ENCODE results near the gene EWSR1.

Gene EWSR1

GRCh38 chr22:29255064-29255621 is 12.9 kb upstream of the EWSR1 start:
- no peaks in the 10 kb centered on the region for H3K27me3 ChIP-seq (ENCODE audit: insufficient read depth, low read length)
- H3K4me1 ChIP-seq (ENCODE audit: insufficient read depth, low read length), result no peaks in the 10 kb centered on the region
- no peaks in the 10 kb centered on the region for H3K9me3 ChIP-seq (ENCODE audit: low read length)
- no peak overlapping the region for H2AFZ ChIP-seq (ENCODE audit: low read depth, low read length)
- peaks cover 3% of the 10 kb centered on the region for H3K36me3 ChIP-seq (ENCODE audit: insufficient read depth, low read length)
- H3K4me3 ChIP-seq (ENCODE audit: low read length), result no peak overlapping the region

DNA sequence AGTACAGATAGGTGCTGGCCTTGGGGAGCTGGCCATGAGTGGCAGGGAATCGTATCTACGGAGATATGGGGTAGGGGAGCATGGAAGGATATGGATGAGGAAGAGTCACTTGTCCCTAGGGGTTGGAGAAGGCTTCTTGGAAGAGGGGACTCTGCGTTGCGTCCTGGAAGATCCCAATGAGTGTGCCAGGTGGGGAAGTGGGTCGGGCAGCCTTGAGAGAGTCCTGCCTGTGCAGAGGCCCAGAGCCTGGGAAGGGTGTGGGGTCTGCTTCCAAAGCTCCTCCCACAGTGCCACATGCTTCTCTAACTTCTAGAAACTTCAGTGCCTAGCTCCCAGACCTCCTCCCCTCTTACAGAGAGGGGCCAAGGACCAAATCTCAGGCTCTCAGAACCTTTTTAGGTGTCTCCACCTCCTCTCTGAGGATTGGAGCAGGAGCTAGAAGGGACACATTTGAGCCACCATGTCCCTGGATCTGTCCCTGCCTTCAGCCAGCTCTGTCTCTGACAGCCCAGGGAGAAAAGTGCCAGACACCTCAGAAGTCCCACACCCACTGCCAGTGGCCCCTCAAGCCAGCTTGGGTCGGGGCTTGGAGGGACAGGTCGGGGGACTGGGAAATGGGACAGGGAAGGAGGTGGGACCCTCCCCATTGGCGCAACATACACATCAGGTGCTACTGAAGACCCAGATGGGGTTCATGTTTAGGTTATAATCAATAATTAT is 11.3 kb upstream of the EWSR1 start:
- Histone ChIP-seq H3K36me3 (ENCODE audit: insufficient read depth, low read length) (peaks cover 12% of the 10 kb centered on the region), H2AFZ (ENCODE audit: low read depth, low read length) (no peak overlapping the region), H3K9me3 (ENCODE audit: low read length) (no peaks in the 10 kb centered on the region), H3K4me3 (ENCODE audit: low read length) (no peak overlapping the region), H3K4me1 (ENCODE audit: insufficient read depth, low read length) (no peaks in the 10 kb centered on the region), H3K27me3 (ENCODE audit: insufficient read depth, low read length) (no peaks in the 10 kb centered on the region)

DNA sequence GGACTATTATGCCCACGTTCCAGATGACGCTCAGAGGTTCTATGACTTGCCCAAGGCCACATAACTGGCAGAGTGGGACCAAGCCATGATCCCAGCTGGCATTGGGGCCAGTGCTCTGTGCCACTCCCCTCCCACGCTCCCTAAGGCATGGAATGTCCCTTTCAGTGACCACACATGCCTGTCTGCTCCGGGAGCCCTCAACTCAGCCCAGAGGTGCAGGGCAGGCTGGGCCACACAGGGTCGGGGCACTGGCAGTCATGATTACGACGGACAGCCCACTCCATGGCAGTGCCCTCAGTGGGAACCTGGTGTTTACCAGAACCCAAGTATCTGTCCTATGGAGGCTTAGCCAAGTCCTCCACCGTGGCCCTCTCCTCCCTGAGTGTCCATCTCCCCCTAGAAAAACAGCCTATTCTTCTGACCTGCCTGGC is 10.3 kb upstream of the EWSR1 start:
- Histone ChIP-seq H3K4me3 (ENCODE audit: low read length) (no peak overlapping the region), H2AFZ (ENCODE audit: low read depth, low read length) (no peak overlapping the region), H3K4me1 (ENCODE audit: insufficient read depth, low read length) (no peaks in the 10 kb centered on the region), H3K9me3 (ENCODE audit: low read length) (no peaks in the 10 kb centered on the region), H3K36me3 (ENCODE audit: insufficient read depth, low read length) (peaks cover 12% of the 10 kb centered on the region), H3K27me3 (ENCODE audit: insufficient read depth, low read length) (no peaks in the 10 kb centered on the region)

DNA sequence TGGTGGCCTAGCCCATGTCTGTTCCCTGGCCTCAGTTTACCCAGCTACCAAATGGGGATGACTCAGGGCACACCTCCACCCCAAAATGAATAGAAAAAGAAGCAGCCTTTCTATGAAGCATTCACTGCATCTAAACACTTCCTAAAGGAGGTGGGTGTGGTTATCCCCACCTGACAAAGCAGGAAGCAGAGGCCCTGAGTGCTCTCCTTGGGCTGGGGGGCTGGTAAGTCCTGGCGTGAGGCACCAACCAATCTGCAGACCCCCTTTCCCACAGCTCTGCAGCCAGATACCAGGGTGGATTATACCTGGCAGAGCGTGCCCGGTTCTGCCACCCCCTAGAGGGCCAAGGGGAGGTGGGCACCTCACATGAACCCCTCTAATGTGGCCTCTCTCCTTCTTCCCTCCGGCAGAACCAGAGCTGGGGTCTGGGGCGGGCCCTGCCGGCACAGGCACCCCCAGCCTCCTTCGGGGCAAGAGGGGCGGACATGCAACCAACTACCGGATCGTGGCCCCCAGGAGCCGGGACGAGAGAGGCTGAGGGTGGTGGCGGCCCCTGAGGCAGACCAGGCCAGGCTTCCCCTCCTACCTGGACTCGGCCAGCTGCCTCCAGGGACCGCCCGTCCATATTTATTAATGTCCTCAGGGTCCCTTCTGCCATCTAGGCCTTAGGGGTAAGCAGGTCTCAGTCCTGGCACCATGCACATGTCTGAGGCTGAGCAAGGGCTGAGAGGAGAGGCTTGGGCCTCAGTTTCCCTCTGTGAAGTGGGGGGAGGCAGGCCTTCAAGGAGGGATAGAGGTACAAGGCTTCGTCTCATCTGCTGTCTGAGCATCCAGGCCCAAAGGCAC is 9.4 kb upstream of the EWSR1 start:
- H3K4me3 ChIP-seq (ENCODE audit: low read length), result no peak overlapping the region
- H3K36me3 ChIP-seq (ENCODE audit: insufficient read depth, low read length), result peaks cover 14% of the 10 kb centered on the region
- H3K4me1 ChIP-seq (ENCODE audit: insufficient read depth, low read length), result no peaks in the 10 kb centered on the region
- H2AFZ ChIP-seq (ENCODE audit: low read depth, low read length), result no peak overlapping the region
- no peaks in the 10 kb centered on the region for H3K27me3 ChIP-seq (ENCODE audit: insufficient read depth, low read length)
- no peaks in the 10 kb centered on the region for H3K9me3 ChIP-seq (ENCODE audit: low read length)

DNA sequence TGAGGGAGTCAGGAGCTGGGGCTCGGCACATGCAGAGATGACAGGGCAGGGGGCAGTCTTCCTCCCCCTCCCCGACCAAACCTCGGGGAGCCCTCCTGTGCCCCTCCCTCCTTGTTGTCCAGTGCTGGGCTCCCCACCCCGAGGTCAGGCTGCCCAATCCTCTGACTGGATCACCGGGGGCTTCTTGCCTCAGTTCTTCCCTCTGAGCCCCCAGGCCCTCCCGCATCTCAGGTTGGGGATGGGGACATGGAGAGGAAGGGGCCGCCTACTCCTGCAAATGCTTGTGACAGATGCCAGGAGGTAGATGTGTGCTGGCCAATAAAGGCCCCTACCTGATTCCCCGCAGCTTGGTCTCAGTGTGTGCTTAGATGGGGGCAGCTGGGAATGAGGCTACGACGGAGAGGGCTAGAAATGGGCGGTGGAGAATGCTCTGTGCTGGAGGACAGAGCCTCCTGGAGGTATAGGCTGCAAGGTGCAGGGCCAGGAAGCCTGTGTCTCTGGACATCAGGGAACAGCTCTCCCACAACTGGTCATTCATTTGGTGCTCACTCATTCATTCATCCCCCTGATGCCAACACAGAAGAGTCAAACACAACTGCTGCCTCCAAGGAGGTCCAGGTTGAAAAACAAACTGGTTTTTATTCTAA is 8.7 kb upstream of the EWSR1 start:
- H3K4me1 ChIP-seq (ENCODE audit: insufficient read depth, low read length), result no peaks in the 10 kb centered on the region
- H2AFZ ChIP-seq (ENCODE audit: low read depth, low read length), result no peak overlapping the region
- no peaks in the 10 kb centered on the region for H3K9me3 ChIP-seq (ENCODE audit: low read length)
- H3K36me3 ChIP-seq (ENCODE audit: insufficient read depth, low read length), result peaks cover 19% of the 10 kb centered on the region
- no peak overlapping the region for H3K4me3 ChIP-seq (ENCODE audit: low read length)
- no peaks in the 10 kb centered on the region for H3K27me3 ChIP-seq (ENCODE audit: insufficient read depth, low read length)

- Histone ChIP-seq H3K4me1 (ENCODE audit: insufficient read depth, low read length) (no peaks in the 10 kb centered on the region), H3K9me3 (ENCODE audit: low read length) (no peaks in the 10 kb centered on the region), H3K36me3 (ENCODE audit: insufficient read depth, low read length) (peaks cover 21% of the 10 kb centered on the region), H3K4me3 (ENCODE audit: low read length) (no peak overlapping the region), H3K27me3 (ENCODE audit: insufficient read depth, low read length) (no peaks in the 10 kb centered on the region), H2AFZ (ENCODE audit: low read depth, low read length) (no peak overlapping the region)
Observed at GRCh38 chr22:29260031-29260560, 8.0 kb upstream of the EWSR1 start.

DNA sequence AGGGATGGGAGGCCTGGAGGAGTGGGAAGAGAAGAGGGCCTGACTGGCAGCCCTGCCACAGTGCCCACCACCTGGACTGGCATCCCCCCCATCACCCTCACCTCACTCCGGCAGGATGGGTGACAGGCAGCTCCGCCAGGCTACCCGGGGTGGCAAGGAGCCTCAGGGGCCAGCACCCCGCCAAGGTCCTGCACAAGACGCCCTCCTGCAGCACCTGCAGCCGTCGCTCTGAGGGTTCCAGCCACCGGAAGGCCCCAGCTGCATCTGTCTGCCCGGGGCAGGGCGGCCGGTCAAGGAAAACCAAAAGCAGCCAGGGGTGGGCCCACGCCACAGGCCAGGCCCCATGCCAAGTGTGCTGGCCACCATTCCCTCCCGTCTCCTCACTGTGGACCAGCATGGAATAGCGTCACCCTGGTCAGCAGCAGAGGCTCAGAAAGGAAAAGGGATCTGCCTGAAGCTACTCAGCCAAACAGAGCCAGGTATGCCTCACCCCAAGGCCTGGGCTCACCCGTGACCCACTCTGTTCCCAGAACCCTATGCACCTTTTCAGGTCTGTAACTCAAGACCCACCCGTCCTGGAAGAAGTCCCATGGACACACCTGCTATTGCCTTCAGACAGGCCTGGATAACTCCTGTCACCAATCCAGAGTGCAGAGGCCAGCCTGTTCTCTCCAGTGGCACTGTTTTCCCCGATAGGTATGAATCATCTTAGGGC is 7.3 kb upstream of the EWSR1 start:
- Histone ChIP-seq H3K27me3 (ENCODE audit: insufficient read depth, low read length) (no peaks in the 10 kb centered on the region), H2AFZ (ENCODE audit: low read depth, low read length) (no peak overlapping the region), H3K4me1 (ENCODE audit: insufficient read depth, low read length) (peaks cover 2% of the 10 kb centered on the region), H3K36me3 (ENCODE audit: insufficient read depth, low read length) (peaks cover 27% of the 10 kb centered on the region), H3K9me3 (ENCODE audit: low read length) (no peaks in the 10 kb centered on the region), H3K4me3 (ENCODE audit: low read length) (no peak overlapping the region)

- Histone ChIP-seq H3K9me3 (ENCODE audit: low read length) (no peaks in the 10 kb centered on the region), H3K4me1 (ENCODE audit: insufficient read depth, low read length) (peaks cover 15% of the 10 kb centered on the region), H2AFZ (ENCODE audit: low read depth, low read length) (no peak overlapping the region), H3K4me3 (ENCODE audit: low read length) (no peak overlapping the region), H3K27me3 (ENCODE audit: insufficient read depth, low read length) (no peaks in the 10 kb centered on the region), H3K36me3 (ENCODE audit: insufficient read depth, low read length) (peaks cover 29% of the 10 kb centered on the region)
Observed at GRCh38 chr22:29263791-29264276, 4.2 kb upstream of the EWSR1 start.

DNA sequence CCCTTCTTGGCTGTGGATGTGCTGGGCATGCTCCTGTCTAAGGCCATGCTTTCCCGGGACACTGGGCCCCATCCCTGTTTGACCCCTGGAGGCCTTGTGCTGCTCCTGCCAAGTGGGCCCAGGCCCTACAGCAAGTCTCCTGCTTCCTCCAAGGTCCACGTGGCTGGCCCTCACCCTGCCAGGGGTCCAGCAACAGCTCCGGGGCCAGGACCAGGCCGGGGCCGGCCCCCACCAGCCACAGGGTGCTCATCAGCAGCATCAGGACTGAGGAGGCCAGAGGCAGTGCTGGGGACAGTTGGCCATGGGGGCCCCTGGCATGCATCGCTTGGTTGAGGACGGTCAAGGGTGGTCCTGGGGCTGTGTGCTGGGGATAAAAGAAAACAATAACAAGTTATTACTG is 2.8 kb upstream of the EWSR1 start:
- H3K9me3 ChIP-seq (ENCODE audit: low read length), result no peaks in the 10 kb centered on the region
- no peak overlapping the region for H3K4me3 ChIP-seq (ENCODE audit: low read length)
- no peak overlapping the region for H2AFZ ChIP-seq (ENCODE audit: low read depth, low read length)
- peaks cover 28% of the 10 kb centered on the region for H3K4me1 ChIP-seq (ENCODE audit: insufficient read depth, low read length)
- H3K36me3 ChIP-seq (ENCODE audit: insufficient read depth, low read length), result peaks cover 33% of the 10 kb centered on the region
- no peaks in the 10 kb centered on the region for H3K27me3 ChIP-seq (ENCODE audit: insufficient read depth, low read length)

DNA sequence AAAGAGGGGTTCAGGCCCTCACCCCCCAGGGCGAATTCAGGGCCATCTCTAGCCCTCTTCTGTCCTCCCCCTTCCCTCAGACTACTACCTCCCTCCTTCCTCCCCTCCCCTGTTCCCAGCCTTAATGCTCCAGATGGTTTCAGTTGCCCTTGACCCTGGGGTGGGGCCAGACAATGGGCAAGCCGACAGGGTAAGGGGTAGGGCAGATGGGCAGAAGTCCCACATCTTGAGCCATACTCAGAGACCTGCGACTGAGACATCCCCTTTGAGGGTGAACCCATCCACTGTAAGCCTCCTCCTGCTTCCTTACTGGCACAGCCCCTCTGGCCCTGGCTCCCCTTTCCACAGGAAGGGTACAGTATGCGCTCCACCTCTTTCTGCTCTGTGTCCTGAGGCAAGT is 2.1 kb upstream of the EWSR1 start:
- H3K27me3 ChIP-seq (ENCODE audit: insufficient read depth, low read length), result no peaks in the 10 kb centered on the region
- H3K4me3 ChIP-seq (ENCODE audit: low read length), result no peak overlapping the region
- H3K9me3 ChIP-seq (ENCODE audit: low read length), result no peaks in the 10 kb centered on the region
- peaks cover 35% of the 10 kb centered on the region for H3K36me3 ChIP-seq (ENCODE audit: insufficient read depth, low read length)
- peaks cover 34% of the 10 kb centered on the region for H3K4me1 ChIP-seq (ENCODE audit: insufficient read depth, low read length)
- H2AFZ ChIP-seq (ENCODE audit: low read depth, low read length), result no peak overlapping the region

- Histone ChIP-seq H3K9me3 (ENCODE audit: low read length) (no peaks in the 10 kb centered on the region), H3K36me3 (ENCODE audit: insufficient read depth, low read length) (peaks cover 39% of the 10 kb centered on the region), H2AFZ (ENCODE audit: low read depth, low read length) (peak overlapping the region; percentile 81), H3K4me3 (ENCODE audit: low read length) (peak overlapping the region; percentile 79), H3K4me1 (ENCODE audit: insufficient read depth, low read length) (peaks cover 43% of the 10 kb centered on the region), H3K27me3 (ENCODE audit: insufficient read depth, low read length) (no peaks in the 10 kb centered on the region)
Observed at GRCh38 chr22:29266564-29267461, 1.3 kb upstream of the EWSR1 start.
